Activated CD8-positive, alpha-beta memory T cell treated with anti-CD3 and anti-CD28 coated beads, Interleukin-2, amount 50 U/mL, for 1 hour (primary cell): Measurements from ENCODE around the gene DNAJB9.

Experiments used
- DNase-seq: peaks from one replicate; pipeline ENCODE4 v3.0.0-alpha.2; 2020; ENCODE audit errors: extremely low read depth

DNAJB9 gene

DNA sequence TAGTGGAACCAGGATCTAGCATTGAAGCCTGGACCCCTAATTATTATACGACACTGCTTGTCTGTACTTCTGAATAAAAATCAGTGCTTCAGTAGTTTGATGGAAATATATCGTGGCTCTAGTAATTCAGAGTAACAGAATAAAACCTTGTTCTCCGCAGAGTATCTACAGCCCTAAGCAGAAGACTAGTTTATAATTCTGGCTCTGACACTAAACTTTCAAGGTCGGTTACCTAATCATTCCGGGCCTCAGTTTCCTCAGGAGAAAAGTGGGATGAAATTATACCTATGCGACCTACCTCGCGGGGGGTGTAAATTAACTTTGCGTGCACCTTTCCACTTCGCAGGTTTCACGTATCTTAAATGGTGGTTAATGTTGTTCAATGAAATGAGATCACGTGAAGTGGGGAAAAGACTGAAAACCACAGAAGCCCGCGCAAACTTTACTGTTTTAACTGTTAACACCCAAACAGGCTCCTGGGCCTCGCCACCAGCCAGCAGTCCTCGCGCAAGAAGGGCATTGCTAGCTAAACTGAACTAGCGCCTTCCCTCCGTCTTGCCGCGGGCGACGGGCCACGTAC, 783 bp upstream of the DNAJB9 start:
- DNase-seq, result peak; percentile 21

DNA sequence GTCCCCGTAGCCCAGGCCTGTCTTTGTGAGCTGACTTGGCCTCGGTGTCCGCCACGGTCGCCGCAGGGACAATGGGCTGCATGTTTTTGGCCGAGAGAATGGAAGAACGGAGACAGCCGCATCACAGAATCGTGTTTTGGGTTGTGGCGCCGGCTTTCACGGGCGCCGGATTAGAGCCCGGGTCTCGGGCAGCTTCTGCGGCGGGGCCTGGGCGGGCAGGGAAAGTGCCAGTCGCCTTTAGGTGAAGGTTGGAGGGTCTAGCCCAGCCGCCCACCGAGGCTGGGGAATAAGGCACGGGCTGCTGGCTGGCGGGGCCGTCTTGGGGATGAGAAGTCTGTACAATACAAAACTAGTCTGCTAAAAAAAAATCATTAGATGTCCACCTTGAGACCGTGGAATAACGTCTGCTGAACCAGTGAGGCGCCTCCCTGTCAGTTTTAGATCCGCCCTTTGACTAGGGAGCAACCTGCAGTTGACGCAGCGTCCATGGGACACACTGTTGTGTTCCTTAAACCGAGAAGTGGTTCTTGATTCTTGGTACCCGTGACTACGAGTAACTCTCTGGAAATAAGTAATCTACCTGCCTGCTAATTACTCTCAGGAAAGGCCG, 577 bp downstream of the DNAJB9 start:
- DNase-seq, result no peak

DNA sequence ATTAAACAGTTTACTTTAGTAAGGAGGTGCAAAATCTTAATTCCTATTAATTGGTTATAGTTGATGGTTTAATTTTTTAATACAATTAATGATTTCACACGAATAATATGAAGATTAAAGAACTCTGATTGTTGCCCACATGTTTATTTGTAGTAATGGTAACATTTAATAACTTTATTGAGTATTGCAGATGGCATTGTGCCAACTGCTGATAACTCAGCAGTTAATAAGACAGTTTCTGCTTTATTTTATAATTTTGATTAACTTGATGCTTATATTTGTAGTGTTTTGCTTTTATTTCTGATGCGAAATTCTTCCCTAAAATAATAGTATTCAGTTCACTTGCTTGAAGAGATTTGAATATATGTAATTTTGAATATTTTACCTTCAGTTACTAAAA, 2.8 kb downstream of the DNAJB9 start:
- no peak for DNase-seq

DNA sequence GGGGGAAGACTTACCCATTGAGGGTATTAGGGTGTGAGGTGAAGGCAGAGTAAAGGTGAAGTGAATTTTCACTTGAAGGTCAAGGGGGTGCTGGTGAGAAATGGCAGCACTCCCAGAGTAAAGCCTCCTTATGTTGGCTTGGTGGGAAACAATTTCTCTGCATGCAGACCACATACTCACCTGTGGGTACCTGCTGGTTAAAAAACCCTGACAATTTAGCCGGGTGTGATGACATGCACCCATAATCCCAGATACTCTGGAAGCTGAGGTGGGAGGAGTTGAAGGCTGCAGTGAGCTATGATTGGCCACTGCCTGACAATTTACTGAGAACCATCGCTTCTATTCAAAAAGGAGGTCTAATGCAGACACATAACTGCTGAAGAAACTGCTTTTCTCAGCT, 5.5 kb downstream of the DNAJB9 start:
- DNase-seq, result no peak

DNA sequence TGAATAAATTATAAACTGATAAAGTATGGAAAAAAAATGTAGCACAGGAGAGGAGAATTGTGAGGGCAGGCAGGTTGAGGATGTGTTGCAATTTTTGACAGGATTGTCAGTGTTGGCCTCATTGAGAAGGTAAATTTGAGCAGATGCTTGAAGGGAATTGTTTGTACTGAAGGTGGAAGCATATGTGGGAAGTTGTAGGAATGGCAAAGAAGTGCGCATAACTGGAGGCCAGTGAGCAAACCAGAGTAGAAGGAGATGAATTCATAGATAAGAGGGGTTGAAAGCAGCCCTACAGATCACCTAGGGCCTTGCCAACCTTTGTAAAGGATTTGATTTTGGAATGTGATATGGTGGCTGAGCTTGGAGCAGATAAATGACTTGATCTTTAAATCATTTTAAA, 6.4 kb downstream of the DNAJB9 start:
- no peak for DNase-seq

DNA sequence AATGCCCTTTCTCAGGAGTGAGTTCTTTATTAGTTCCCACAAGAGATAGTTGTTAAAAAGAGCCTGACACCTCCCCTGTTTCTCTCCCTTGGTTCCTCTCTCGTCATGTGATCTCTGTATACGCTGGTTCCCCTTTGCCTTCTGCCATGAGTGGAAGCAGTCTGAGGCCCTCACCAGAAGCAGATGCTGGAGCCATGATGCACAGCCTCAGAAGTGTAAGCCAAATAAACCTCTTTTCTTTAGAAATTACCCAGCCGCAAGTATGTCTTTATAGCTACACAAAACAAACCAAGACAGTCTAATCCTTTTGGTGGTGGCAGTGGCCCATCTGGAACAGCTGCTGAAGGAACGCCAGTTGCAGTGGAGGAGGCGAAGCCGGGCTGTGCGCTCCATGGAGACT, 9.3 kb downstream of the DNAJB9 start:
- DNase-seq, result no peak

DNA sequence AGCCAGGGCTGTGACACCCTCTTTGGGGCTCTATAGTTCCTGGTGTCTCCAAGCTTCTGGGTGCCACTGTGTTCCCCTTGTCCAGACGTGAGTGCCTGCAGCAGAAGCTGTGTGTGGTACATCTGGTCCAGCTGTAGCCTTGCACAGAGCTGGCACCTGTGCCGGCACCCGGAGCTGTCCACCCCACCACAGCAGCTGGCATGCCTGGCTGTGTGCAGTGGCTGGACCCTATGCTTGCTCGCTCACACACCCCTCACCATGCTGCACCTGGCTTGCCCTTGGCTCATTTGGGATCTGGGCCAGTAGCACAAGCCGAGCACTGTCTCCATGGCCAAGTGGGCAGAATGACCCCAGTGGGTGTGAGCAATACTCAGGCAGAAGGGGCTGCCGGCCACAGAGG, 10.6 kb downstream of the DNAJB9 start:
- no peak for DNase-seq

DNA sequence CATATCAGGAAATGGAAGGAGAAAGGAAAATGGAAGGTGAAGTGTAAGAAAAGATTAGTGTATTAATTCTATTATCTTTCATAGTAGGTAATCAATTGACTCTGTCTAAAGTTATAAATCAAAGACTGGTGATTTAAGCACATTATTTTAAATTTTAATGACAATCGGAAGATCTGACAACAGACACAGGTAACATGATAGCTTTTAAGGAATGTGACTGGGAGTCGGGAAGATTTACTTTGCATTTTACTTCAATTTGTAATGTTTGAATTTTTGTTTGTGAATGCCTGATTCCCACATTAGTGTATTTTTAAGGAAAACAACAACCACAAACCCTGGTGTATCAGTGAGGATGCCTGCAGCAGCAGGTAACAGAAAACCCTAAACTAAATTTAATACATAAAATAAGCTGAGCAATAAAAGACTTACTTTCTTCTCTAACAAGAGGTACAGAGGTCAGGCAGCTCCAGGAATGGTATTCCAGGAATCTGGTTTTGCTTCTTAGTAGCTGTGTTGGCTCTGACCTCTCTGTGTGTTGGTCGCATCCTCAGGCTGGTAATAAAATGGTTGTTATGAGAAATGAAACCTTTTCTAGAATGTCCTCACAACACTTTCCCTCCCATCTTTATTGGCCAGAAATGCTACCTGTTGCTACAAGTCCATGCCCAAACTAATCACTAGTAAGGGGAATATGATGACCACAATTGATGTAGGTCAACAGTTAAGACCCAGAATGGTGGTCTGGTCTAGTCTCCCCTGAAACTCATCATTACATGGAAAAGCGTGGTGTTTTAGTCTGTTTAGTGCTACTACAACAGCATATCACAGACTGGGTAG, 12.2 kb downstream of the DNAJB9 start:
- no peak for DNase-seq

DNA sequence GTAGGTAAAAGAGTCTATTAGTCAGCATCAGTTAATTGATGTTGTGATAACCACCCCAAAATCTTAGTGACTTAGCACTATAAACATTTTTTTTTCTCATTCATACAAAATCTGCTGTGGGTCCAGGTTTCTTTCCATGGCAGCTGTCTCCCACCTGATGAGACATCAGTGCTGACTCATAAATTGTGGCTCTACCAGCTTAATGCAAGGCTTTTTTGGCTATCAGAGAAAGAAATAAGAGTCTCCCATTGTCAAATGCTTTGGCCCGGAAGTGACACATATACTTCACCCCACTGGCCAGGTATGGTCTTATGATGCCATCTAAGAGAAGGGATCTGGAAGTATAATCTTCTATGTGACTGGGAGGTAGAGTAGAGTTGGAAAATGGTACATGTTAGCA, 14.5 kb downstream of the DNAJB9 start:
- no peak for DNase-seq

DNA sequence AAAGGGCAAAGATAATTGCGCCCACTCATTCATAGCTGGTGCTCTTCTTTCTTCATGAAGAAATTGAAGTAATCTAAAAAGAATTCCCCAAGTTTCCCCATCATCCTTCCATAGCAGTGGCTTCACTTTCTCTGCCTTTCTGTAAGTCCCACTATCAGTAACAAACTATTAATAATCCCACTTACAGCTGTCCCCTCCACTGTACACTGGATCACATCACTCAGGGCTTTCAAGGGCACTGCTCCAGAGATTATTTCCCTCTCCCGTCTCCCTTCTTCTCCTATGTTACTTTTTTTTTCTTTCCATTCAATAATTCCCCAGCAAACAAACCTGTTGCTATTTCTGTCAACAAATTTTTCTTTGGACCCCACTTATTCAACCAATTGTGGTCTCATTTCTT, 16.2 kb downstream of the DNAJB9 start:
- no peak for DNase-seq

DNA sequence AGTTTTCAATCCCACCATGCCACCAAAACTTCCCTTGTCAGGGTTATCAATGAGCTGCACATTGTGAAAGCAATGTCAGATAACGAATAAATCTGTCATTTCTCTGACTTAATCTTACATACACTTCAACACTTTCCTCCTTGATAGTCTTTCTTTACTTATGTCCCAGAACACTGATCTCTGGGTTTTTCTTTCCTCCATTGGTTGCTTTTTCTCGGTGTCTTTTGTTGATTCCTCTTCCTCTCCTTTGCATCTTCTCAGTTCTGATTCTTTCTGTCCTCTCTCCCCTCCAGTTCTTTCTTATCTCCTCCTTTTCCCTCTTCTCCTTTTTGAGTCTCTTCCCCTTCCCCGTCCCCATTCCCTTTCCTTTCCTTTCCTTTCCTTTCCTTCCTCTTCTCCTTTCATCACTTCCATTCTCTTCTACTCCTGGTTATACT, 16.6 kb downstream of the DNAJB9 start:
- DNase-seq, result no peak

DNA sequence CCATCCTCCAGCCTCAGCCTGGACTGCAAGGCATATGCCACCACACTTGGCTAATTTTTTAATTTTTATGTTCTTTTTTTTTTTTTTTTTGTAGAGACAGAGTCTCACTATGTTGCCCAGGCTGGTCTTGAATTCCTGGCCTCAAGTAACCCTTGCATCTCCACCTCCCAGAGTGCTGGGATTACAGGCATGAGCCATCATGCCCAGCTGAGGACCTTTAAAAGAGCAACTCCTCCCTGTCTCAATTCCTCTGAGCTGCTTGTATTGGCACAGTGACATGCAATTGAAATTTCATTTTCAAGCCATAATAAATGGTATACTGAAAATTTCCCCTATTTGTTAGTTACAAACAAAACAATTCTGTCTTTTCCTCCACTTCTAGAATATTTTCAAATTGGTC, 19.5 kb downstream of the DNAJB9 start:
- no peak for DNase-seq

DNA sequence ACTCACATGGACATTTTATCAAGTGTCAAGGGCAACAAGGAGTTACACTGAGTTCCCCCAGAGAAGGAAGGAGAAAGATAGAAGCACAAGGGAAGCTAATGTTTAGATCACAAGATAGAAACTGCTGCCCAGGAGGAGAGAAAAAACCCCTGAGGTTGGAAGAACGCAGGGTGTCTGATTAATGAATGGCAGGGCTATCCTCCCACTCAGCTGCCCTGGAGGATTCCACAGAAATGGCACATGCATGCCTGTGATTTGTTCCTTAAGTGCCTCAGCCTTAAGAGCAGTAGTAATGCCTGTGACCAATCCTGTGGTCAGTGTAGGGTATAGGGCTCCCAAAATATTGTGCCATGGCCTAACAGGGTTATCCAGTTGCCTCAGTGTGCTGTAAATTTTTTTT, 20.2 kb downstream of the DNAJB9 start:
- no peak for DNase-seq

DNA sequence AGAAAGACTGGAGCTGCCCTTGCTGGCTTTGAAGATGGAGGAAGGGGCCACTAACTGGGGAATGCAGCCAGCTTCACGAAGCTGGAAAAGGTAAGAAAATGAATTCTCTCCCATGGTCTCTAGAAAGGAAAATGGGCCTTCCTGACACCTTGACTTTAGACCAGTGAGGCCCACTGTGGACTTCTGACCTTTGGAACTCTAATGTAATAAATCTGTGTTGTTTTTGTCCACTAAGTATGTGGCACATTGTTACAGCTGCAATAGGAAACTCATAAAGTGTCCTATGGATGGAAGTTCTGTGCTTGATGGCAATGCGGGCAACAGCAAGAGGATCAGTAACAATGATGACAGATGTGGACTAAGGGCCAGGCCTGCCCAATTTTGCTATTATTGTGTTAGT, 20.9 kb downstream of the DNAJB9 start:
- DNase-seq, result no peak

DNA sequence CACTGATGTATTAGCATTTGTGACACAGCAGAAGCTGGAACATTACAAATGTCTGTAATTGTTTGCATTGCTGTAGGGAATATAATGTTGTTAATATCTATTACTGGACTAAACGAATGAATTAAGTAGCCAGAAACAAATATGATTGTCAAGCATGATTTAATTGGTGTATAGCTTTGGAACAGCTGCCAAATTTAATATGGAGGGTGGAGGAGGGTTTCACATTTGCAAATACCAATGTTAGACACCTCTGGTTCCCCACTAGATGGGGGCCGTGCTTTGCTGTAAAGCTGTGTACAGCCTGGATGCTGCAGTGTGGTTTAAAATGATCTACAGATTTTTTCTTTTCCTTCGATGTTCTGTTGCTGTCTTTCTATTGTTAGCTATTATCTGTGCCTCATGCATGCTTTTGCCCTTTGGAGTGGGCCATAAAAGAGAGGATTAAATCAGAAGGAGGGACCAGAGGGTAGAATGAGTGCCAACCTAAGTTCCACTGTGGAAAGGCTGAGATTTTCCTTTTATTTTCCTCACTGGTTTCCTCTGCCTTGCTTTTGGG, 23.1 kb downstream of the DNAJB9 start:
- no peak for DNase-seq

DNA sequence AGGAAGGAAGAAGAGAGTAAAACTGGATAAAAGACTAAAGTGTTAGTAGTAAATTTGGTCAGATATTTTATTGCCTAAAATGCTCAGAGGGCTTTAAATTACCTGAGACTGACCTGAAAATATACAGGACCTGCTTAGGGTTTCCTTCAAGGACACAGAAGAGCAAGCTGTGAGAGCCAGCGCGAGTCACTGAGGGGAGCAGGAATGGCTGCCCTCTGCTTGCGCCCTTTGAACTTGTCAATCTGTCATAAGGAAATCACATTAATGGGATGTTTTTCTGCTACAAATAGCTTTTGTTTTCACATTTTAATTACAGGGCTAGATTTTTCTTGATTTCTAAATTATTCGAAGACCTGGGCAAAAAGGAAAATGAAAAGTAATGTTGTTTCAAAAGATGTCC, 26.9 kb downstream of the DNAJB9 start:
- no peak for DNase-seq

DNA sequence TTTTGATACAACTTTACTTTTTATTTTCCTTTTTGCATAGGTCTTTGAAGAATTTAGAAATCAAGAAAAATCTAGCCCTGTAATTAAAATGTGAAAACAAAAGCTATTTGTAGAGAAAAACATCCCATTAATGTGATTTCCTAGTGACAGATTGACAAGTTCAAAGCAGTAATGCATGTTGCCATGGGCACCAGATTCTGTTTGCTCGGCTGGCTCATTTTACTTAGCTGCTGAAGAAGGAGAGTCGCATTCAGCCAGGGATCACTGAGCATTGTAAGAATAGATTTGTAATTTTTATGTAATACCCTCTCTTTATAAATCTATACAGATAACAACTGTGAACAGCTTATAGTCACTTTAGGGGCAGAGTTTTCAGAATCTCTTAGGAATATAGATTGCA, 28.5 kb downstream of the DNAJB9 start:
- no peak for DNase-seq

DNA sequence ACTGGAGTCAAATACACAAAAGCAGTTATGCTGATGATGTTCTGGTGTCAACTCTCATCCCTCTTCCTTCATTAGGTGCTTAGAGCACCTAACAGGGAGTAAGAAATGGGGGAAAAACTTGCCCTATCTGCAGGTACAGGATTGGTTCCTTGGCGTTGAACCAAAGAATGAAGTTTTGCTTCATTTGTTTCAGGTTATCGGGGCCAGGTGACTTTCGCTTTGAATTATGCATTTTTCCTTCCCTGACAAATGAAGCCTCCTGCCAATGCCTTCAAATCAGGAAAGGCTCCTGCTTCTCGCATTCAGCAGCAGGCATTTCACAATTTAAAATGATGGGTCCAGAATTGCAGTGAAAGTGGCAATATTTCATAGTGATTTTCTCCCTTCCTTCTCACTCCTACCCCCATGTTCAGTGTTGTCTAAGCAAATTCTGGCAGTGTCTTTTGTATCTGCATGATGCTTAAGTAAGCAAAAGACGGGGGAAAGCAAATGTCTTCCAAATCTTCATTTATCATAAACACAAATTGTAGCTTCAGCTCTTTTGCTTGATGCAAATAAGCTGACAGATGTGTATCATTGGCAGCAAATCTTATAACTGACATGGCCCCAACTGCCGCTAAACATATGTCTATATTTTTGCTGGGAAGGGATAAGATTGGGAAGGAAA, 29.4 kb downstream of the DNAJB9 start:
- DNase-seq, result no peak

DNA sequence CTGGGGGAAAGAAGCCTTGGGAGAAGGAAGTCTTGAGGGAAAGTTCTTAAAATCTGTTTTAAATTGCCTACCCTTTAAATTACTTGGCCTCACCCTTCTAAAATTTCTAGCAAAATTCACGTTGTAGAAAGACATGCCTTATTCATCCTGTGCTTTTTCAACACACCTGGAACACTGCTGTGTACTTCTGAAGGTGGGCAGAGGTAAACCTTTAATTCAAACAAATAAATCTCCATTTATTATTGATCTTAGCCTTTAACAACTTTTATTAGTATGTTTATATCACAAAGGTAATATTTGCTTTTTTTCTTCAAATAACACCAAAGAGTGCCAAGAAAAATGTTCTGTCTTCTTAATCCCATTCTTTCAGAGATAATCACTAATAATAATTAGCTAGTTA, 30.7 kb downstream of the DNAJB9 start:
- DNase-seq, result no peak

DNA sequence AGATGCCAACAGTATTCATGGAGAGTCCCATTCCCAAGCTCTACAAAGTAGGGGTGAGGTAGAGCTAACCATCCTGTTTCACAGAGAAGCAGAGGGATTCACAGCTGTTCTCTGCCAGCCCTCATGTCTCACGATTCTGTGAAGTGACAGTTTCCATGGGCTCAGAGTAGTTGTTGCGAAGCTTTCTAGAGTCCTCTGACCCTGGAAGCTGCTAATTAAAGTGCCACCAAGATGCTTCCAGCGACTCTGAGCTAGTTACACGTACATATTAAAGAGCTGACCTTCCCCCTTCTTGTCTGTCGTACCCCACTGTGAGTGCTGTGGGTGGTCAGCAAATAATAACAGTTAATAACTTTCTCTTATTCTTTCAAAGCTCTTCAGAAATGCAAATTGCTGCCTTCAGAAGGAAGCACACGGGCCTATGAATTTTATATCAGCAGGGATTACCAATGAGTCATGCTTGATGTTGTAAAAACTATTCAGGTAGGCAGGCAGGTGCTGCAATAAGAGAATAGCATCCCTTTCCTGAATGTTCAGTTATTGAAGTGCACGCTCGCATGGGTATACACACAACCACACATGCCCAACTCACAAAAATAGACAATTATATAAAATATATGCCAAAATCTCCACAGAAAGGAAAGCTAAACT, 34.1 kb downstream of the DNAJB9 start:
- DNase-seq, result no peak

DNA sequence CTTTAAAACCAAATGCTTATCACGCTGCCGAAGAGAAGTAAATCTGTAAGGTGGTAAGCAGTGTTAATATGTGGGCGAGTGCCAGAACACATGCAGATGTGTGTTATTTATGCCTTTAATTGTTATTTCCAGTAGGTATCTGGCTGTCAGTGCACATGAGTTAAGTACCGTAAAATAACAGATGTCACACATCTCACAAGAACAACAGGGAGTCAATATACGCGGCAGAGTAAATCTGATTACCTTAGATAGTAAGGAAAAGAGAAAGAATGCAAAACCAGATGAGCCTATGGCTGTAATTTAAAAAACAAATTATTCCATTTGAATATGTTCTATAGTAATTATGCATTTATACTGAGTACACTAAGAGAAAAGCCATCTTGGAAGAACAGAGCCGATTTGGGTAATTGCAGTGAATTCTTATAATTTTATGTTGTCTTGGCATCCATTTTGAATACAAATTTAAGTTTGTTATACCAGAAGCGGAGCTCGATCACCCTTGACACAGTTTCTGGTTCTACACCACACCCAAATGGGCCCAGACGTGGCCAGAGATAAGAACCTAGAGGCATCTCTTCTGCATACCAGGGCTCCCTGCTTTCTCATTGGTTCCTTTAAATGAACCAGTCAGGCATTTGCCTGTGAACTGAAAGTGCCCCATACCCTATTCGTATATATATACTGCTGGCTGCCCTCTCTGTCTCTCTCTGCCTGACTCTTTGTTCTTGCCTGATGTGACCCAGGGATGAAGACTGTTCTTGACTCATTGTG, 34.8 kb downstream of the DNAJB9 start:
- no peak for DNase-seq
